SK-N-SH (cell line): Measurements from ENCODE around the gene CLINT1. TPM values are rescaled to one million over a fixed set of nuclear protein-coding genes. Genes with fewer than 3 reads are reported as not detected.

Source experiments
- CTCF ChIA-PET: fragments of 300-600, 350-600 bp; formaldehyde crosslinking; extraction: SDS; loops from one replicate; lab custom pipeline; 2021; lab: Yijun Ruan, JAX
- POLR2A ChIA-PET: fragments of 350-600 bp; sonication (Branson Sonifier 250); formaldehyde crosslinking; extraction: SDS; loops from one replicate; lab custom pipeline; 2020; ENCODE audit warnings: antibody characterized with exemption, inconsistent platforms; lab: Yijun Ruan, JAX
- DNase-seq: peaks from one replicate; pipeline ENCODE4 v3.0.0; 2012
- H2AFZ ChIP-seq: fragments of 200-600 bp; sonication (generic); 2 replicates; pipeline ENCODE4 v1.8.1; 2016; ENCODE audit warnings: antibody characterized with exemption, mild to moderate bottlenecking, low read depth
- H3F3A ChIP-seq: fragments of 200-600 bp; sonication (generic); replicated peaks from 2 replicates; pipeline ENCODE3; 2016; ENCODE audit warnings: antibody characterized with exemption, mild to moderate bottlenecking; ENCODE audit not compliant: insufficient read depth
- H3K27ac ChIP-seq, 2 experiments: fragments of 200-500 bp in 1 of 2; fragments of 200-600 bp in 1 of 2; sonication (Bioruptor generic) in 1 of 2; sonication (generic), shearing (Covaris generic) in 1 of 2; 2 replicates each; pipeline versions ENCODE4 v1.5.1 to v1.6.1; 2014 to 2016; ENCODE audit warnings: low read depth in 2 of 2, inconsistent platforms in 1 of 2, low read length in 1 of 2, mild to moderate bottlenecking in 1 of 2, mixed read lengths in 1 of 2
- H3K27me3 ChIP-seq: fragments of 200-600 bp; sonication (generic), shearing (Covaris generic); 2 replicates; pipeline ENCODE4 v1.6.1; 2016; ENCODE audit warnings: mixed run types; ENCODE audit not compliant: insufficient read depth
- H3K36me3 ChIP-seq, 2 experiments: fragments of 200-500 bp in 1 of 2; fragments of 200-600 bp in 1 of 2; sonication (Bioruptor generic) in 1 of 2; sonication (generic) in 1 of 2; replicated peaks in 1 of 2; 2 replicates each; pipeline versions ENCODE3 to v1.5.1; 2014 to 2016; ENCODE audit warnings: low read length in 1 of 2, mild to moderate bottlenecking in 1 of 2; ENCODE audit not compliant: insufficient read depth in 2 of 2, control insufficient read depth in 1 of 2
- H3K4me1 ChIP-seq, 2 experiments: fragments of 200-500 bp in 1 of 2; fragments of 200-600 bp in 1 of 2; sonication (Bioruptor generic) in 1 of 2; sonication (generic), shearing (Covaris generic) in 1 of 2; 2 replicates each; pipeline versions ENCODE4 v1.5.1 to v1.6.1; 2014 to 2016; ENCODE audit warnings: low read depth in 1 of 2, low read length in 1 of 2, mixed run types in 1 of 2; ENCODE audit not compliant: insufficient read depth in 2 of 2, control insufficient read depth in 1 of 2
- H3K4me2 ChIP-seq: fragments of 200-600 bp; sonication (generic), shearing (Covaris generic); 2 replicates; pipeline ENCODE4 v1.6.1; 2017; ENCODE audit warnings: mixed run types
- H3K4me3 ChIP-seq, 2 experiments: fragments of 200-500 bp in 1 of 2; fragments of 200-600 bp in 1 of 2; sonication (Bioruptor generic) in 1 of 2; sonication (generic), shearing (Covaris generic) in 1 of 2; 2 replicates each; pipeline versions ENCODE4 v1.5.1 to v1.8.1; 2014 to 2016; ENCODE audit warnings: low read depth in 2 of 2, inconsistent platforms in 1 of 2, low read length in 1 of 2, mild to moderate bottlenecking in 1 of 2, mixed read lengths in 1 of 2, moderate library complexity in 1 of 2
- H3K79me2 ChIP-seq: fragments of 200-600 bp; sonication (generic); 2 replicates; pipeline ENCODE4 v1.8.1; 2017; ENCODE audit warnings: mild to moderate bottlenecking; ENCODE audit not compliant: insufficient read depth
- H3K9ac ChIP-seq: fragments of 200-600 bp; sonication (generic); 2 replicates; pipeline ENCODE4 v1.6.1; 2017; ENCODE audit warnings: mixed run types
- H3K9me2 ChIP-seq: fragments of 200-600 bp; sonication (generic); 2 replicates; pipeline ENCODE4 v1.6.1; 2017; ENCODE audit warnings: mixed run types
- H3K9me3 ChIP-seq: fragments of 200-600 bp; sonication (generic); 2 replicates; pipeline ENCODE4 v1.6.1; 2017; ENCODE audit warnings: mixed run types, mild to moderate bottlenecking, moderate library complexity
- H4K20me1 ChIP-seq: fragments of 200-600 bp; sonication (generic); 2 replicates; pipeline ENCODE4 v1.6.1; 2017; ENCODE audit warnings: mild to moderate bottlenecking, mixed run types; ENCODE audit not compliant: insufficient read depth
- CHD2 ChIP-seq: fragments of 150-350 bp; IDR thresholded peaks from 2 replicates; pipeline ENCODE4 v1.6.1; 2018; ENCODE audit warnings: low read length; ENCODE audit not compliant: partially characterized antibody
- ELF1 ChIP-seq: IDR thresholded peaks from 2 replicates; pipeline ENCODE4 v1.4.0; 2012
- EP300 ChIP-seq, 2 experiments: IDR thresholded peaks; 2 replicates each; pipeline versions ENCODE4 v1.4.0 to v1.6.1; 2012; ENCODE audit warnings: borderline replicate concordance in 1 of 2, low read depth in 1 of 2, low read length in 1 of 2
- FOXJ3 ChIP-seq: sonication (generic); formaldehyde crosslinking; IDR thresholded peaks from 2 replicates; pipeline ENCODE4 v1.5.1; 2020; ENCODE audit warnings: mild to moderate bottlenecking, missing genetic modification reagents
- GATA2 ChIP-seq: sonication (generic); formaldehyde crosslinking; IDR thresholded peaks from 2 replicates; pipeline ENCODE4 v1.5.0; 2020; ENCODE audit warnings: mild to moderate bottlenecking, missing genetic modification reagents
- JUND ChIP-seq: IDR thresholded peaks from 2 replicates; pipeline ENCODE4 v1.4.0; 2012
- MEF2A ChIP-seq: IDR thresholded peaks from 2 replicates; pipeline ENCODE4 v1.4.0; 2012; ENCODE audit warnings: low read depth, borderline replicate concordance
- MXI1 ChIP-seq: IDR thresholded peaks from 2 replicates; pipeline ENCODE4 v1.6.1; 2012; ENCODE audit warnings: mild to moderate bottlenecking, low read depth, low read length, improper control_type of control experiment
- NRF1 ChIP-seq: IDR thresholded peaks from 2 replicates; pipeline ENCODE4 v1.6.1; 2012; ENCODE audit warnings: low read depth, mild to moderate bottlenecking, low read length
- RCOR1 ChIP-seq: fragments of 150-350 bp; IDR thresholded peaks from 2 replicates; pipeline ENCODE4 v1.6.1; 2017; ENCODE audit warnings: antibody characterized with exemption, low read length
- RXRA ChIP-seq: IDR thresholded peaks from 2 replicates; pipeline ENCODE4 v1.4.0; 2012; ENCODE audit warnings: low read depth, mild to moderate bottlenecking, borderline replicate concordance
- SIN3A ChIP-seq: IDR thresholded peaks from 2 replicates; pipeline ENCODE4 v1.6.1; 2012; ENCODE audit warnings: low read depth, mild to moderate bottlenecking, low read length, moderate library complexity, borderline replicate concordance
- SMC3 ChIP-seq: IDR thresholded peaks from 2 replicates; pipeline ENCODE4 v1.6.1; 2012; ENCODE audit warnings: low read depth, low read length, improper control_type of control experiment
- TAF1 ChIP-seq: IDR thresholded peaks from 2 replicates; pipeline ENCODE4 v1.6.1; 2012; ENCODE audit warnings: low read depth, mild to moderate bottlenecking, low read length, moderate library complexity, borderline replicate concordance
- TEAD4 ChIP-seq: IDR thresholded peaks from 2 replicates; pipeline ENCODE4 v1.4.0; 2012; ENCODE audit warnings: mild to moderate bottlenecking, borderline replicate concordance; ENCODE audit not compliant: insufficient read depth
- YY1 ChIP-seq: IDR thresholded peaks from 2 replicates; pipeline ENCODE4 v1.4.0; 2012; ENCODE audit warnings: low read depth, mild to moderate bottlenecking
- WGBS: methylation state at CpG from one replicate; pipeline ENCODE4 v1.1.6; 2017; ENCODE audit warnings: low lambda C conversion rate; 5-methylcytosine and 5-hydroxymethylcytosine counted together
- polyA plus RNA-seq, 3 experiments: library from polyadenylated mRNA; depleted of rRNA; stranded (reverse); fragments of >200 nt; gene quantifications; 2 replicates each; pipeline ENCODE4 v1.2.3, GENCODE V29; 2012
- TF ChIP-seq, protein P1 (sequence below): fragments of 150-350 bp; IDR thresholded peaks from 2 replicates; pipeline ENCODE4 v1.6.1; 2016; ENCODE audit warnings: mild to moderate bottlenecking, low read depth, low read length
- TF ChIP-seq, protein P2 (sequence below): IDR thresholded peaks from 2 replicates; pipeline ENCODE4 v1.4.0; 2012; ENCODE audit warnings: low read depth

The CLINT1 gene
- polyA plus RNA-seq, 1 of the 3 experiments (the other 2 are of a cell fraction): 65.4 TPM

DNA sequence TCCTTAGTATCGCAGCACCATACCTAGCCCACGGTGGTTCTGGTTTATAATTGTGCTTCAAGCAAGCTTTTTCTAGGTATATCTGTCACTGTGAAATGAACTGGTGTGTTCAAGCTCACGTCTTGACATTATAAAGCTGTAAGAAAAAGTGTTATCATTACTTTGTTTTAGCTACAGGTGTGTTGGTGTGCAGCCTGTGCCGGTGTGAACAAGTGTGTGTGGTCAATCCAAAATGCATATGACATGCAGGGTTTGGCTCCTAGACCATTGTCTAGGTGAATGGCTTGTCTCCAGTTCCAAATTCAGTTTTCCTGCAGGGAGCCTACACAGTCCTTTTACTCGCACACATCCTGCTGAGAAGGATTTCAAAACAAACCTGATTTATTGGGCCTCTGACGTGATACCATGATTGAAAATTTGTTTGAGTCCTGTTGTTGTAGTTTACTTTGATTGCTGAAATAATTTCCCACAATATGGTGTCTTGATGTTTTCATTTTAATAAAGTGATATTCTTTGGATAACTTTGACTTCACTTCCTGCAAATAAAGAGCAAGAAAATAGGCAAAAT, 111.7 kb downstream of the CLINT1 start:
- no peak for TF ChIP-seq TAF1
- no peak for TF ChIP-seq RXRA
- TF ChIP-seq GATA2 (CRISPR knock-in tag): no peak
- TF ChIP-seq MXI1: no peak
- TF ChIP-seq JUND: no peak
- TF ChIP-seq TEAD4: no peak
- TF ChIP-seq, protein P1, sequence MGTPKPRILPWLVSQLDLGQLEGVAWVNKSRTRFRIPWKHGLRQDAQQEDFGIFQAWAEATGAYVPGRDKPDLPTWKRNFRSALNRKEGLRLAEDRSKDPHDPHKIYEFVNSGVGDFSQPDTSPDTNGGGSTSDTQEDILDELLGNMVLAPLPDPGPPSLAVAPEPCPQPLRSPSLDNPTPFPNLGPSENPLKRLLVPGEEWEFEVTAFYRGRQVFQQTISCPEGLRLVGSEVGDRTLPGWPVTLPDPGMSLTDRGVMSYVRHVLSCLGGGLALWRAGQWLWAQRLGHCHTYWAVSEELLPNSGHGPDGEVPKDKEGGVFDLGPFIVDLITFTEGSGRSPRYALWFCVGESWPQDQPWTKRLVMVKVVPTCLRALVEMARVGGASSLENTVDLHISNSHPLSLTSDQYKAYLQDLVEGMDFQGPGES: no peak
- no peak for TF ChIP-seq NRF1
- TF ChIP-seq CHD2: no peak
- TF ChIP-seq EP300 (IDR thresholded peaks at IDR 0.05; ENCODE audit: borderline replicate concordance in 1 of 2, low read depth in 1 of 2, low read length in 1 of 2): no peak
- no peak for TF ChIP-seq SIN3A
- TF ChIP-seq MEF2A: no peak
- TF ChIP-seq YY1: no peak
- no peak for TF ChIP-seq RCOR1
- TF ChIP-seq, protein P2, sequence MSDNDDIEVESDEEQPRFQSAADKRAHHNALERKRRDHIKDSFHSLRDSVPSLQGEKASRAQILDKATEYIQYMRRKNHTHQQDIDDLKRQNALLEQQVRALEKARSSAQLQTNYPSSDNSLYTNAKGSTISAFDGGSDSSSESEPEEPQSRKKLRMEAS: no peak
- no peak for TF ChIP-seq FOXJ3 (CRISPR knock-in tag)
- no peak for TF ChIP-seq ELF1
- no peak for TF ChIP-seq SMC3
- H3K79me2 ChIP-seq: peaks cover 66% of the 10 kb centered on the region

More for the DNA sequence above, 111.7 kb downstream of the CLINT1 start:
- H3K27ac ChIP-seq: peak overlapping the region in 1 of 2 experiments; percentile 81; a peak in 1 of 4 replicates
- POLR2A ChIA-PET: no interaction called here
- no peaks in the 10 kb centered on the region for H3K9me2 ChIP-seq
- peaks cover 18% of the 10 kb centered on the region for H3F3A ChIP-seq
- H4K20me1 ChIP-seq: no peaks in the 10 kb centered on the region
- H3K36me3 ChIP-seq: peaks cover 0 to 10% of the 10 kb centered on the region in 2 experiments
- no peak overlapping the region for H3K4me3 ChIP-seq
- H3K4me1 ChIP-seq: peaks cover 15 to 18% of the 10 kb centered on the region in 2 experiments; a peak in 3 of 4 replicates
- no peaks in the 10 kb centered on the region for H3K9me3 ChIP-seq
- CTCF ChIA-PET: interaction anchor here (3.2 kb wide), 1 partner anchor 15 kb away, joined by 23 read pairs; no protein-coding TSS in a partner anchor
- no peak for DNase-seq
- no peak overlapping the region; the same call in 1 of the 2 replicates for H2AFZ ChIP-seq
- WGBS: 97% methylated on average over 6 of the region's 6 CpGs
- no peak overlapping the region for H3K9ac ChIP-seq
- H3K27me3 ChIP-seq: no peaks in the 10 kb centered on the region
- H3K4me2 ChIP-seq: no peak overlapping the region
